ENCODE results near the gene CUBN. TPM values are rescaled to one million over a fixed set of nuclear protein-coding genes. Genes with fewer than 3 reads are reported as not detected.

CUBN gene
- total RNA-seq, 1 experiment from 2014 or later: 0.46 TPM

DNA sequence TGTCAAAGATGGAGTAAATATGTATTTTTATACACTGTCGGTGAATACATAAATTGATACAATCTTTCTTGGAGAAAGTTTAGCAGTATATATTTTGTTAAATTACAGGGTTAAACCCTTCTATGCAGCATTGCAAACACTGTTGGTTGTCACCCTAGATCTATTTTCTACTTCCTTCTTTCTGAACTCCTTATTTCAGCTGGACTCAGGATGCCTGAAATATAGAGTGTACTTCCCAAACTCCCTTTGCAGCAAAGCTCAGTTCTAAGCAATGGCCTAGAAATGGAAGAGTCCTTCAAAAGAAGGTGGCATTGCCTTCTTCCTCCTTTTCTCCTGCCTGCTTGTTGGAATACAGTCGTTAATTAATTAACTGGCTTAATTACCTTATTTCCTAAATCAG lies 20.6 kb downstream of the CUBN start:
- no peaks in the 10 kb centered on the region for H3K36me3 Mint-ChIP-seq
- no peaks in the 10 kb centered on the region for H3K27me3 Mint-ChIP-seq (ENCODE audit: low read depth)
- CTCF ChIA-PET: no interaction called here
- H3K4me1 Mint-ChIP-seq: no peaks in the 10 kb centered on the region
- DNase-seq (ENCODE audit: low spot score) (no peak), ATAC-seq (no peak)
- no peak overlapping the region for H3K4me3 Mint-ChIP-seq
- TF ChIP-seq, protein P1, sequence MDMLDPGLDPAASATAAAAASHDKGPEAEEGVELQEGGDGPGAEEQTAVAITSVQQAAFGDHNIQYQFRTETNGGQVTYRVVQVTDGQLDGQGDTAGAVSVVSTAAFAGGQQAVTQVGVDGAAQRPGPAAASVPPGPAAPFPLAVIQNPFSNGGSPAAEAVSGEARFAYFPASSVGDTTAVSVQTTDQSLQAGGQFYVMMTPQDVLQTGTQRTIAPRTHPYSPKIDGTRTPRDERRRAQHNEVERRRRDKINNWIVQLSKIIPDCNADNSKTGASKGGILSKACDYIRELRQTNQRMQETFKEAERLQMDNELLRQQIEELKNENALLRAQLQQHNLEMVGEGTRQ (CRISPR knock-in tag; IDR thresholded peaks at IDR 0.05): no peak
- TF ChIP-seq, protein P2, sequence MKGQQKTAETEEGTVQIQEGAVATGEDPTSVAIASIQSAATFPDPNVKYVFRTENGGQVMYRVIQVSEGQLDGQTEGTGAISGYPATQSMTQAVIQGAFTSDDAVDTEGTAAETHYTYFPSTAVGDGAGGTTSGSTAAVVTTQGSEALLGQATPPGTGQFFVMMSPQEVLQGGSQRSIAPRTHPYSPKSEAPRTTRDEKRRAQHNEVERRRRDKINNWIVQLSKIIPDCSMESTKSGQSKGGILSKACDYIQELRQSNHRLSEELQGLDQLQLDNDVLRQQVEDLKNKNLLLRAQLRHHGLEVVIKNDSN (CRISPR knock-in tag; IDR thresholded peaks at IDR 0.05): no peak
- TF ChIP-seq, protein P3, sequence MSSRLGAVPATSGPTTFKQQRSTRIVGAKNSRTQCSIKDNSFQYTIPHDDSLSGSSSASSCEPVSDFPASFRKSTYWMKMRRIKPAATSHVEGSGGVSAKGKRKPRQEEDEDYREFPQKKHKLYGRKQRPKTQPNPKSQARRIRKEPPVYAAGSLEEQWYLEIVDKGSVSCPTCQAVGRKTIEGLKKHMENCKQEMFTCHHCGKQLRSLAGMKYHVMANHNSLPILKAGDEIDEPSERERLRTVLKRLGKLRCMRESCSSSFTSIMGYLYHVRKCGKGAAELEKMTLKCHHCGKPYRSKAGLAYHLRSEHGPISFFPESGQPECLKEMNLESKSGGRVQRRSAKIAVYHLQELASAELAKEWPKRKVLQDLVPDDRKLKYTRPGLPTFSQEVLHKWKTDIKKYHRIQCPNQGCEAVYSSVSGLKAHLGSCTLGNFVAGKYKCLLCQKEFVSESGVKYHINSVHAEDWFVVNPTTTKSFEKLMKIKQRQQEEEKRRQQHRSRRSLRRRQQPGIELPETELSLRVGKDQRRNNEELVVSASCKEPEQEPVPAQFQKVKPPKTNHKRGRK (CRISPR knock-in tag; IDR thresholded peaks at IDR 0.05; ENCODE audit: borderline replicate concordance): no peak
- TF ChIP-seq FOXK1 (CRISPR knock-in tag; IDR thresholded peaks at IDR 0.05) (no peak), ETV6 (CRISPR knock-in tag; IDR thresholded peaks at IDR 0.05) (no peak), ZNF317 (CRISPR knock-in tag; IDR thresholded peaks at IDR 0.05; ENCODE audit: borderline replicate concordance, low read depth) (no peak), GTF2I (CRISPR knock-in tag; conservative IDR thresholded peaks at IDR 0.05) (no peak)
- TF ChIP-seq, protein P4, sequence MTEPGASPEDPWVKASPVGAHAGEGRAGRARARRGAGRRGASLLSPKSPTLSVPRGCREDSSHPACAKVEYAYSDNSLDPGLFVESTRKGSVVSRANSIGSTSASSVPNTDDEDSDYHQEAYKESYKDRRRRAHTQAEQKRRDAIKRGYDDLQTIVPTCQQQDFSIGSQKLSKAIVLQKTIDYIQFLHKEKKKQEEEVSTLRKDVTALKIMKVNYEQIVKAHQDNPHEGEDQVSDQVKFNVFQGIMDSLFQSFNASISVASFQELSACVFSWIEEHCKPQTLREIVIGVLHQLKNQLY (CRISPR knock-in tag; IDR thresholded peaks at IDR 0.05): no peak
- TF ChIP-seq, protein P5, sequence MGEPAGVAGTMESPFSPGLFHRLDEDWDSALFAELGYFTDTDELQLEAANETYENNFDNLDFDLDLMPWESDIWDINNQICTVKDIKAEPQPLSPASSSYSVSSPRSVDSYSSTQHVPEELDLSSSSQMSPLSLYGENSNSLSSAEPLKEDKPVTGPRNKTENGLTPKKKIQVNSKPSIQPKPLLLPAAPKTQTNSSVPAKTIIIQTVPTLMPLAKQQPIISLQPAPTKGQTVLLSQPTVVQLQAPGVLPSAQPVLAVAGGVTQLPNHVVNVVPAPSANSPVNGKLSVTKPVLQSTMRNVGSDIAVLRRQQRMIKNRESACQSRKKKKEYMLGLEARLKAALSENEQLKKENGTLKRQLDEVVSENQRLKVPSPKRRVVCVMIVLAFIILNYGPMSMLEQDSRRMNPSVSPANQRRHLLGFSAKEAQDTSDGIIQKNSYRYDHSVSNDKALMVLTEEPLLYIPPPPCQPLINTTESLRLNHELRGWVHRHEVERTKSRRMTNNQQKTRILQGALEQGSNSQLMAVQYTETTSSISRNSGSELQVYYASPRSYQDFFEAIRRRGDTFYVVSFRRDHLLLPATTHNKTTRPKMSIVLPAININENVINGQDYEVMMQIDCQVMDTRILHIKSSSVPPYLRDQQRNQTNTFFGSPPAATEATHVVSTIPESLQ (CRISPR knock-in tag; IDR thresholded peaks at IDR 0.05): no peak
- TF ChIP-seq, protein P6, sequence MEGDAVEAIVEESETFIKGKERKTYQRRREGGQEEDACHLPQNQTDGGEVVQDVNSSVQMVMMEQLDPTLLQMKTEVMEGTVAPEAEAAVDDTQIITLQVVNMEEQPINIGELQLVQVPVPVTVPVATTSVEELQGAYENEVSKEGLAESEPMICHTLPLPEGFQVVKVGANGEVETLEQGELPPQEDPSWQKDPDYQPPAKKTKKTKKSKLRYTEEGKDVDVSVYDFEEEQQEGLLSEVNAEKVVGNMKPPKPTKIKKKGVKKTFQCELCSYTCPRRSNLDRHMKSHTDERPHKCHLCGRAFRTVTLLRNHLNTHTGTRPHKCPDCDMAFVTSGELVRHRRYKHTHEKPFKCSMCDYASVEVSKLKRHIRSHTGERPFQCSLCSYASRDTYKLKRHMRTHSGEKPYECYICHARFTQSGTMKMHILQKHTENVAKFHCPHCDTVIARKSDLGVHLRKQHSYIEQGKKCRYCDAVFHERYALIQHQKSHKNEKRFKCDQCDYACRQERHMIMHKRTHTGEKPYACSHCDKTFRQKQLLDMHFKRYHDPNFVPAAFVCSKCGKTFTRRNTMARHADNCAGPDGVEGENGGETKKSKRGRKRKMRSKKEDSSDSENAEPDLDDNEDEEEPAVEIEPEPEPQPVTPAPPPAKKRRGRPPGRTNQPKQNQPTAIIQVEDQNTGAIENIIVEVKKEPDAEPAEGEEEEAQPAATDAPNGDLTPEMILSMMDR (IDR thresholded peaks at IDR 0.05): no peak
- TF ChIP-seq, protein P7, sequence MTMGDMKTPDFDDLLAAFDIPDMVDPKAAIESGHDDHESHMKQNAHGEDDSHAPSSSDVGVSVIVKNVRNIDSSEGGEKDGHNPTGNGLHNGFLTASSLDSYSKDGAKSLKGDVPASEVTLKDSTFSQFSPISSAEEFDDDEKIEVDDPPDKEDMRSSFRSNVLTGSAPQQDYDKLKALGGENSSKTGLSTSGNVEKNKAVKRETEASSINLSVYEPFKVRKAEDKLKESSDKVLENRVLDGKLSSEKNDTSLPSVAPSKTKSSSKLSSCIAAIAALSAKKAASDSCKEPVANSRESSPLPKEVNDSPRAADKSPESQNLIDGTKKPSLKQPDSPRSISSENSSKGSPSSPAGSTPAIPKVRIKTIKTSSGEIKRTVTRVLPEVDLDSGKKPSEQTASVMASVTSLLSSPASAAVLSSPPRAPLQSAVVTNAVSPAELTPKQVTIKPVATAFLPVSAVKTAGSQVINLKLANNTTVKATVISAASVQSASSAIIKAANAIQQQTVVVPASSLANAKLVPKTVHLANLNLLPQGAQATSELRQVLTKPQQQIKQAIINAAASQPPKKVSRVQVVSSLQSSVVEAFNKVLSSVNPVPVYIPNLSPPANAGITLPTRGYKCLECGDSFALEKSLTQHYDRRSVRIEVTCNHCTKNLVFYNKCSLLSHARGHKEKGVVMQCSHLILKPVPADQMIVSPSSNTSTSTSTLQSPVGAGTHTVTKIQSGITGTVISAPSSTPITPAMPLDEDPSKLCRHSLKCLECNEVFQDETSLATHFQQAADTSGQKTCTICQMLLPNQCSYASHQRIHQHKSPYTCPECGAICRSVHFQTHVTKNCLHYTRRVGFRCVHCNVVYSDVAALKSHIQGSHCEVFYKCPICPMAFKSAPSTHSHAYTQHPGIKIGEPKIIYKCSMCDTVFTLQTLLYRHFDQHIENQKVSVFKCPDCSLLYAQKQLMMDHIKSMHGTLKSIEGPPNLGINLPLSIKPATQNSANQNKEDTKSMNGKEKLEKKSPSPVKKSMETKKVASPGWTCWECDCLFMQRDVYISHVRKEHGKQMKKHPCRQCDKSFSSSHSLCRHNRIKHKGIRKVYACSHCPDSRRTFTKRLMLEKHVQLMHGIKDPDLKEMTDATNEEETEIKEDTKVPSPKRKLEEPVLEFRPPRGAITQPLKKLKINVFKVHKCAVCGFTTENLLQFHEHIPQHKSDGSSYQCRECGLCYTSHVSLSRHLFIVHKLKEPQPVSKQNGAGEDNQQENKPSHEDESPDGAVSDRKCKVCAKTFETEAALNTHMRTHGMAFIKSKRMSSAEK (CRISPR knock-in tag; IDR thresholded peaks at IDR 0.05; ENCODE audit: borderline replicate concordance): no peak
- H3K9me3 Mint-ChIP-seq: no peaks in the 10 kb centered on the region
- H3K27ac Mint-ChIP-seq: no peak overlapping the region
- POLR2A ChIA-PET: no interaction called here

DNA sequence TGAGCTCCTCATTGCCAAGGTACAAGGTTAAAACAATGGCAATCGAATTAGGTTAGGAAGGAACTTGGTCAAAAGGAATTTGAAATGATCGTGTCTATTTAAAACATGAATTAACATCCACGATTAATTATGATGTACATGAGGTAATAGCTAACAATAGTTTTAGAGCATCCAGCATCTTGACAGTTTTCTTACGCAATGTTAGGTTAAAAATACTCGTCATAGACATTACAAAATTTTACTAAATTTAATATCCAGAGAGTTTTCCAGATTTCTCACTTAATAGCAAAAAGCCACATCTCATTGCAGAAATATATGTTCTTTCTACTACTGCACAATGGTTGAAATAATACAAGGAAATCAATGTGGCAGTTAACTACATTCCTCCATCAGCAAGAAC lies 22.6 kb downstream of the CUBN start:
- ChIA-PET CTCF (no interaction called here), POLR2A (no interaction called here)
- no peak for TF ChIP-seq ZBTB21 (CRISPR knock-in tag; IDR thresholded peaks at IDR 0.05; ENCODE audit: borderline replicate concordance)
- TF ChIP-seq, protein P8, sequence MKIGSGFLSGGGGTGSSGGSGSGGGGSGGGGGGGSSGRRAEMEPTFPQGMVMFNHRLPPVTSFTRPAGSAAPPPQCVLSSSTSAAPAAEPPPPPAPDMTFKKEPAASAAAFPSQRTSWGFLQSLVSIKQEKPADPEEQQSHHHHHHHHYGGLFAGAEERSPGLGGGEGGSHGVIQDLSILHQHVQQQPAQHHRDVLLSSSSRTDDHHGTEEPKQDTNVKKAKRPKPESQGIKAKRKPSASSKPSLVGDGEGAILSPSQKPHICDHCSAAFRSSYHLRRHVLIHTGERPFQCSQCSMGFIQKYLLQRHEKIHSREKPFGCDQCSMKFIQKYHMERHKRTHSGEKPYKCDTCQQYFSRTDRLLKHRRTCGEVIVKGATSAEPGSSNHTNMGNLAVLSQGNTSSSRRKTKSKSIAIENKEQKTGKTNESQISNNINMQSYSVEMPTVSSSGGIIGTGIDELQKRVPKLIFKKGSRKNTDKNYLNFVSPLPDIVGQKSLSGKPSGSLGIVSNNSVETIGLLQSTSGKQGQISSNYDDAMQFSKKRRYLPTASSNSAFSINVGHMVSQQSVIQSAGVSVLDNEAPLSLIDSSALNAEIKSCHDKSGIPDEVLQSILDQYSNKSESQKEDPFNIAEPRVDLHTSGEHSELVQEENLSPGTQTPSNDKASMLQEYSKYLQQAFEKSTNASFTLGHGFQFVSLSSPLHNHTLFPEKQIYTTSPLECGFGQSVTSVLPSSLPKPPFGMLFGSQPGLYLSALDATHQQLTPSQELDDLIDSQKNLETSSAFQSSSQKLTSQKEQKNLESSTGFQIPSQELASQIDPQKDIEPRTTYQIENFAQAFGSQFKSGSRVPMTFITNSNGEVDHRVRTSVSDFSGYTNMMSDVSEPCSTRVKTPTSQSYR (CRISPR knock-in tag; IDR thresholded peaks at IDR 0.05): no peak
- no peak for TF ChIP-seq PRRX2 (CRISPR knock-in tag; IDR thresholded peaks at IDR 0.05)
- no peak for TF ChIP-seq CREM (CRISPR knock-in tag; IDR thresholded peaks at IDR 0.05)
- no peak for TF ChIP-seq TP53 (CRISPR knock-in tag; IDR thresholded peaks at IDR 0.05)
- no peak for TF ChIP-seq ZNF232 (CRISPR knock-in tag; IDR thresholded peaks at IDR 0.05)
- TF ChIP-seq IRF2 (CRISPR knock-in tag; IDR thresholded peaks at IDR 0.05; ENCODE audit: borderline replicate concordance, low read depth): no peak

More for the DNA sequence above, 22.6 kb downstream of the CUBN start:
- no peak overlapping the region for H3K27ac Mint-ChIP-seq
- no peaks in the 10 kb centered on the region for H3K27me3 Mint-ChIP-seq (ENCODE audit: low read depth)
- DNase-seq (ENCODE audit: low spot score): no peak
- H3K4me1 Mint-ChIP-seq: no peaks in the 10 kb centered on the region
- H3K4me3 Mint-ChIP-seq: no peak overlapping the region
- H3K9me3 Mint-ChIP-seq: no peaks in the 10 kb centered on the region
- no peaks in the 10 kb centered on the region for H3K36me3 Mint-ChIP-seq
- no peak for ATAC-seq

All from WTC11 (cell line).